GM21367 (cell line): ENCODE data around the gene DLG2.
"Not testable (repeated sequence)": the region's sequence is repeated elsewhere in the genome, so short reads cannot be mapped to it uniquely, and the experiment has no call there.

ENCODE experiments used
- ATAC-seq: cut with Tn5 transposase; IDR thresholded peaks from one replicate; pipeline ENCODE4 v1.9.1; 2021; ENCODE audit not compliant: unreplicated experiment

The DLG2 gene

DNA sequence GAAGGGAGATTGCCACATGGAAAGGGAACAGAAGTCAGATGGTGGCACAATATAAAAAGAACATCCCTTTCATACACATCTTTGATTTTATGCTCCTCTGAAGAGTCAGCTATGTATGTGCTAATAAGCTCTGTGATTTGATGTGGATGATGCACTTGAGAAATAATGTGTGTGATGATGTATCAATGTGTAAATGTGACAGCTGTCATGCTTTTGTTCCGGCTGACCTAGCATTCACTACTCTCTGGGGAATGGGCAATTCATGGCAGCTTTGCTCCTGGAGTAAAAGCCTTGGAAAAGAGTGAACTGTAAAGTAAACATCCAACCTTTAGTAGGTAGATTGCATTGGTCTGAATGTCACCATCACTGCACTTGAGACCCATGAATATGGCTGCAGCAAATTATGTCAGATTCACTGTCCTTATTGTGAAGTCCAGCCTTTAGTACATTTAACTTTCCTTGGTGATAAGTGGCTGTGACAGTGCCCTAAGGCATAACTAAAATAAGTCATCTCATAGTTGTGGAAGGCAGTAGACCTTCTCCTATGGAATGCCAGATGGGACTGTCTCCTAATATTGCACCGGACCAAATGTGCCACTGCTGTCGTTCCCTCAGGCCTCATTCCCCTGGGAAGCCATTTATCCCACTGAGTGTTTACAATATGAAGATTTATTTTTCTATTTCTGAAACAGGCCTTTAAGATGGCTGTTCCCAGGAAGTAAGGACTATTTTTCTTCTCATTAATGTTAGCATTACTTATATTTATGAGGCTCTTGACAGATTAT, 2162.8 kb downstream of the DLG2 start:
- no peak for ATAC-seq

GRCh38 chr11:83459798-83460197, 2167.3 kb downstream of the DLG2 start:
- ATAC-seq: no peak

- ATAC-seq: no peak
Measured at GRCh38 chr11:83456566-83456965, 2170.6 kb downstream of the DLG2 start.

GRCh38 chr11:83456075-83456474, 2171.1 kb downstream of the DLG2 start:
- ATAC-seq: no peak

- no peak for ATAC-seq
Measured at GRCh38 chr11:83455356-83455755, 2171.8 kb downstream of the DLG2 start.

DNA sequence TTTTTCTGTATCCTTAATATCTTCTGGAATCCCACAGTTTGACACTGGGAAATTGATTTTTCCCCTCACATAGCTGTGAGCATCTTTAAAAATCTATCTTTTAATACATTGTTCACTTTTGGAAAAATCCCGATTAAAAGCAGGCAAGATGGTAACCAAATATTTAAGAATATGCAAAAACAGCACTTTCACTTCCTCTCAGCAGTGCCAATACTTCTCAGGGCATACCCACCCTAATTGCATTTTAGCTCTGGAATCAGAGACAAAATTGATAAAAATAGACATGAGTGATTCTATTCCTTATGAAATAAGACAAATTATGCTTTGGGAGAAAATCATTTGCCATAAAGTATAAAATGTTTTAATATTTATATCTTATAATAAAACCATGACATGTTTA, 2172.5 kb downstream of the DLG2 start:
- ATAC-seq: no peak

- ATAC-seq: peak; percentile 51
Measured at GRCh38 chr11:83449338-83449913, 2177.7 kb downstream of the DLG2 start.

GRCh38 chr11:83448686-83449085, 2178.5 kb downstream of the DLG2 start:
- no peak for ATAC-seq

GRCh38 chr11:83443880-83444279, 2183.3 kb downstream of the DLG2 start:
- not testable (repeated sequence) for ATAC-seq

GRCh38 chr11:83441601-83442000, 2185.5 kb downstream of the DLG2 start:
- ATAC-seq: no peak

GRCh38 chr11:83441171-83441570, 2186.0 kb downstream of the DLG2 start:
- ATAC-seq: no peak

GRCh38 chr11:83438438-83438837, 2188.7 kb downstream of the DLG2 start:
- no peak for ATAC-seq

- ATAC-seq: no peak
Measured at GRCh38 chr11:83437939-83438338, 2189.2 kb downstream of the DLG2 start.

- no peak for ATAC-seq
Measured at GRCh38 chr11:83436855-83437254, 2190.3 kb downstream of the DLG2 start.

- ATAC-seq: not testable (repeated sequence)
Measured at GRCh38 chr11:83434812-83435211, 2192.3 kb downstream of the DLG2 start.

- no peak for ATAC-seq
Measured at GRCh38 chr11:83427943-83428342, 2199.2 kb downstream of the DLG2 start.

DNA sequence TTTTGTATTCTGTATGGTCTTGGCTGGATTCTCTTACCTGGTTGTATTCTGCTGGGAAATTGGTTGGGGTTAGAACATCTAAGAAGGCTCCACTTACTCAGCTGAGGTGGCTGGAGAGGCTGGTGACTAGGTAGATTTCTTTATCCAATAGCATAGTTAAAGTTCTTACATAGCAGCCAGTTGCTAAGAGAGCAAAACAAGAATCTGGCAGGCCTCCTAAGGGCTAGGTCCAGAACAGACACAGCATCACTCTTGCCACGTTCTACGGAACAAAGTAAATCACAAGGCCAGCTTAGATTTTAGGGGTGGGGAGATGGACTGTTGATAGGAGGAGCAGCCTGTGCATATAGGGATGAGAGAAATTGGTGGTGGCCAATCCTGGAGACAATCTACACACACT, 2199.6 kb downstream of the DLG2 start:
- no peak for ATAC-seq

DNA sequence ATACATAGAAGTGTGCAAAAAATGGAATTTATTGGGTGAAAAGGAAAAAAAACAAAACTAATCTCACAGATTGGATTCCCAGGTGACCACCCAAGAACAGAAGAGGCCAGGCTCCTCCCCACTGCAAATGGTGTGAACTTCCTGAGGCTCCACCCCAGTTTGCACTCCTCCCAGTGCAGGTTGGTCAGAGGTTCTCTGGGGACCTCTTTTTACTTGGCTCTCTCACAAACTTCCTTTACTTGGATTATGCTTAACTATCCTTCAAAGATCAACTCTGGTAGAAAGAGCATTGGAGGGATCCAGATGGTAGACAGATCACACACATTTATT, 2202.0 kb downstream of the DLG2 start:
- ATAC-seq: no peak

DNA sequence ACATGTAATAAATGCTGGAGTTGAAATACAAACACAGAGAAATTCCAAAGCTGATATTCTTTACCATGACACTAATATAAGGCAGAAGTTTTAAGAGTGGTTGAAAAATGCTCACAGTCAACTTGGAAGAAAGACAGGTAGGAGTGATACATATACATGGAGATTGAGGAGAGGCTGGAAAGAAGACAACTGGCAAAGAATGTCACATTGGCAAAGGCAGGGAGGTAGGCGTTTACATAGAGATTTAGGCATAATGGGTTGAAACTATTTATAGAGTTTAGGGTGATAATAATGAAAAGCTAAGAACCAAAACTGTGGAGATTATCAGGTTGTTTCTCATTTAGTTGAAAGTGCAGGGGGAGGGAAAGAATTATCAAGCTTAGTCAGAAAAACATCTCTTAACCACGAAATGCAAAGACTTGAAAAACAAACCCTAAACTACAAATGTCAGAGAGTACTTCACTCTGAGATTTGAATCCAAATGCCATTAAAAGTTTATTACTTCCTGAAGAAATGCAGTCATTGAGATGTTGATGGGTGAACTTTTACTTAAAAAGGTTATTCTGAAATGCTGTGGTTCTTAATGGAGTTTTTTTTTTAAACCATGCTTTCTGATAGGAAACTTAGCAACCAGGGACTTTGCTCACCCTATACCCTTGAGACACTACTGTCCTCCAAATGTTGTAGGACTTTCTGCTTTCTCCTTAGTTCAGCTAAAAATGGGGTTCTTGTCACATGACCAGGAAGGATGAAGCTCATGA, 2202.6 kb downstream of the DLG2 start:
- ATAC-seq: no peak

DNA sequence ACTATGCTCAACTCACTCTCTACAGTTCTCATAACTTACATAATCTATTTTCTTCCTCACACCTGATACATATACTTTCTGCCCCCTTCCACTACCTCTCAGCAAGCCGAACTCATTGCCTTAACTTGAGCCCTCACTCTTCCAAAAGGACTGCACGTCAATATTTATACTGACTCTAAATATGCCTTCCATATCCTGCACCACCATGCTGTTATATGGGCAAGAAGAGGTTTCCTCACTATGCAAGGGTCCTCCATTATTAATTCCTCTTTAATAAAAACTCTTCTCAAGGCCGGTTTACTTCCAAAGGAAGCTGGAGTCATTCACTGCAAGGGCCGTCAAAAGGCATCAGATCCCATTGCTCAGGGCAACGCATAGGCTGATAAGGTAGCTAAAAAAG, 2204.5 kb downstream of the DLG2 start:
- not testable (repeated sequence) for ATAC-seq

DNA sequence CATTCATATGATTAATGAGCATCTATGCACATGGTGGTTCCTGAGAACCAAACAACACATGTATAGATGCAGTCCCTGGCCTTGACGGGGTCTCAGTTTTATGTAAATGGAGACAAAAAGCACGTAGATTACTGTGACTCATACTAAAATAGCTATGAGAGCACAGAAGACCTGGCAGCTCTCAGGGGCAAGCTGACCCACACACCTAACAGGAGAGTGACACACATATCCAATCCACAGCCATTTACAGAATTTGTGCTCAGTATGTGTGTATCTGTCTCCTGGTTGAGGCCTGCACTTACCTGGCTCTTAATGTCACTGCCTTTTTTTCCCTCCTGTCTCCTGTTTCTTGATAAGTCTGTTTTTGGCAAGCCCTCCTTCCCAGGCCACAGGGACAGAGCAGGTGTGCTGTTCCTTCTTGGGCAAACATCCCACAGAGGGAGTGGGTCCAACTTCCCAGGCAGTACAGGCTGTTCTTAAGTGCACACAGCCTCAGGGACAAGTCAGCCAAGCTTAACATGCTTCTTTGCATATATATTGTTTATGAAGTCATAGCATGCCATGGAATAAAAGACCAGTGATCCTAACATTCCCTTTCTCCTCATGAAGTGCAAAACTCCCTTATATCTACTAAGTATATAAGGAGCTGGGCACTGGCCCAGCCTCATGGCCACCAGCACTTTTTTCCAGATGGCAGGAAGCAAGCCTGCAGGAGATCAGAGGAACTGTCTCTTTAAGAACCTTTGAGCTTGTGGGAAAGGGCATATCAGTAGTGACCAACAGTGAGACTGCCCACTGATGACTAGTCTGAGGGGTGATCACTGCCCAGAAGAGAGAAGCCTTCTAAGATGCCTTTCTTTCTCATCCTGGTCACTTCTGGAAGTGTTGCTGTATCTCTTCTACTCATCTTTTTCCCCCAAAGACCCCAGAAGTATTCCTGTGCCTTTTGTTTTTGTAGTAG, 2216.3 kb downstream of the DLG2 start:
- ATAC-seq: no peak
